Pancreas (tissue), 10 donors: ENCODE data around the gene TELO2. TPM values are rescaled to one million over a fixed set of nuclear protein-coding genes. Genes with fewer than 3 reads are reported as not detected.
A peak's percentile ranks its signal among the peaks of the same experiment; 100 is the strongest.

Experiments used
- ATAC-seq, 4 donors: fragments of 200-7000 bp; cut with Tn5 transposase; one replicate each; pipeline versions ENCODE4 v1.8.0 to v1.9.1; 2020; ENCODE audit warnings: mild to moderate bottlenecking in 4 of 4, moderate library complexity in 4 of 4
- DNase-seq, 6 donors: peaks; one replicate each; pipeline ENCODE4 v3.0.0-alpha.2; 2020
- FAIRE-seq: peaks from 2 replicates; lab custom pipeline; 2012; peaks lifted over from hg19 to GRCh38; lab: Jason Lieb, UNC
- H3K27ac ChIP-seq, 4 donors: fragments of 200-600 bp; sonication (generic); 1 replicate in 3 of 4; 2 replicates in 1 of 4; pipeline versions ENCODE4 v1.5.0 to v1.8.0; 2020
- H3K27me3 ChIP-seq, 4 donors: fragments of 200-600 bp; one replicate each; pipeline ENCODE4 v1.8.0; 2021
- H3K36me3 ChIP-seq, 3 donors: fragments of 200-600 bp; sonication (generic) in 1 of 3; one replicate each; pipeline versions ENCODE4 v1.5.0 to v1.8.0; 2020 to 2021
- H3K4me1 ChIP-seq, 3 donors: fragments of 200-600 bp; one replicate each; pipeline ENCODE4 v1.8.0; 2021
- H3K4me3 ChIP-seq, 4 donors: fragments of 200-600 bp; sonication (generic) in 2 of 4; one replicate each; pipeline versions ENCODE4 v1.5.0 to v1.8.0; 2020 to 2021
- H3K9me3 ChIP-seq, 4 donors: fragments of 200-600 bp; one replicate each; pipeline ENCODE4 v1.8.0; 2021
- WGBS, 2 donors: extraction: QIAGEN DNeasy Blood & Tissue Kit; methylation state at CpG; one replicate each; pipeline ENCODE4 v1.1.7; 2013; 5-methylcytosine and 5-hydroxymethylcytosine counted together
- intact Hi-C, 3 donors: fragments of 100-400 bp; cut with DNase I; formaldehyde crosslinking; loops; one replicate each; pipeline versions ENCODE4 v1.11.1 to v1.14.2; 2022
- polyA plus RNA-seq, 2 donors: library from polyadenylated mRNA; stranded (reverse); fragments of 200-250 nt; gene quantifications; one replicate each; pipeline ENCODE4 v1.2.3, GENCODE V29; 2013
- total RNA-seq, 6 donors: library from RNA; stranded (reverse); fragmentation: NEBNext Ultra II Directional in 4 of 6; extraction: Animal tissue kit (Norgen Biotek cat#: 25700) in 4 of 6; gene quantifications; one replicate each; pipeline versions ENCODE4 v1.2.1 to v1.2.4, GENCODE V29; 2021 to 2023
- TF ChIP-seq, protein P1 (sequence below), 4 donors: fragments of 200-600 bp; sonication (generic) in 3 of 4; IDR thresholded peaks; one replicate each; pipeline versions ENCODE4 v1.5.0 to v1.8.0; 2021; ENCODE audit warnings: antibody characterized with exemption in 4 of 4
- donor health status: healthy with polysubstance abuse.
- donor health status: DM: no; HTN: no; CAD: no; lungs with moderate emphysema.
- donor health status: DM: no; HTN: no; CAD: no.
- donor health status: control.
- donor health status: control.
- donor health status: Bipolar disorder and iron deficiency.
- donor health status: DM: yes; HTN: yes; CAD: no.
- donor health status: DM: no; HTN: no; CAD: no.
- donor health status: DM: no; HTN: no; CAD: no.
- donor health status: DM: yes; HTN: yes; CAD: no.

Gene TELO2
- total and polyA plus RNA-seq, 8 donors = 11.7 to 98.7 (median 19.6) TPM

DNA sequence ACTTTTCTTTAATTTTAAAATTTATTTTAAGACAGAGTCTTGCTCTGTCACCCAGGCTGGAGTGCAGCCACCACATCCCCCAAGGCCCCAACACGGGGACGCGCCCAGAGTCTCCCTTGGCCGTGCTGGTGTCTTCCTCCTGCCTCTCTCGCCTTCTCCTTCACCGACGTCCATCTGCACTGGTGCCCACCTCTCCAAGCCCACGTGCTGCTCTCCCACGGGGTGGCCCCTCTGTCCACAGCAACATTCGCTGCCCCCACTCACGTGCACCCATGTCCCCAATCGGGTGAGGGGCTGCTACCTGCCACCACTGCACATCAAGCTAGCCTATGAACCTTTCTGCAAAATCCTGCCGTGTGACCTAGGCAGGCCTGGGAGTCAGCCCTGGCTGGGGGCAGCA, 43.4 kb downstream of the TELO2 start:
- DNase-seq (no peak), FAIRE-seq (no peak), ATAC-seq (no peak)
- TF ChIP-seq, protein P1, sequence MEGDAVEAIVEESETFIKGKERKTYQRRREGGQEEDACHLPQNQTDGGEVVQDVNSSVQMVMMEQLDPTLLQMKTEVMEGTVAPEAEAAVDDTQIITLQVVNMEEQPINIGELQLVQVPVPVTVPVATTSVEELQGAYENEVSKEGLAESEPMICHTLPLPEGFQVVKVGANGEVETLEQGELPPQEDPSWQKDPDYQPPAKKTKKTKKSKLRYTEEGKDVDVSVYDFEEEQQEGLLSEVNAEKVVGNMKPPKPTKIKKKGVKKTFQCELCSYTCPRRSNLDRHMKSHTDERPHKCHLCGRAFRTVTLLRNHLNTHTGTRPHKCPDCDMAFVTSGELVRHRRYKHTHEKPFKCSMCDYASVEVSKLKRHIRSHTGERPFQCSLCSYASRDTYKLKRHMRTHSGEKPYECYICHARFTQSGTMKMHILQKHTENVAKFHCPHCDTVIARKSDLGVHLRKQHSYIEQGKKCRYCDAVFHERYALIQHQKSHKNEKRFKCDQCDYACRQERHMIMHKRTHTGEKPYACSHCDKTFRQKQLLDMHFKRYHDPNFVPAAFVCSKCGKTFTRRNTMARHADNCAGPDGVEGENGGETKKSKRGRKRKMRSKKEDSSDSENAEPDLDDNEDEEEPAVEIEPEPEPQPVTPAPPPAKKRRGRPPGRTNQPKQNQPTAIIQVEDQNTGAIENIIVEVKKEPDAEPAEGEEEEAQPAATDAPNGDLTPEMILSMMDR (IDR thresholded peaks at IDR 0.05) = no peak
- 76 to 82% methylated on average over 13 of the region's 13 CpGs for WGBS, 2 donors
- H3K27ac ChIP-seq = no peak overlapping the region
- no peaks in the 10 kb centered on the region for H3K9me3 ChIP-seq
- H3K36me3 ChIP-seq = no peaks in the 10 kb centered on the region
- intact Hi-C loops = no loop called here
- no peaks in the 10 kb centered on the region for H3K4me1 ChIP-seq
- no peaks in the 10 kb centered on the region for H3K27me3 ChIP-seq
- H3K4me3 ChIP-seq = peak overlapping the region in 2 of 4 donors; percentile 34 to 41

DNA sequence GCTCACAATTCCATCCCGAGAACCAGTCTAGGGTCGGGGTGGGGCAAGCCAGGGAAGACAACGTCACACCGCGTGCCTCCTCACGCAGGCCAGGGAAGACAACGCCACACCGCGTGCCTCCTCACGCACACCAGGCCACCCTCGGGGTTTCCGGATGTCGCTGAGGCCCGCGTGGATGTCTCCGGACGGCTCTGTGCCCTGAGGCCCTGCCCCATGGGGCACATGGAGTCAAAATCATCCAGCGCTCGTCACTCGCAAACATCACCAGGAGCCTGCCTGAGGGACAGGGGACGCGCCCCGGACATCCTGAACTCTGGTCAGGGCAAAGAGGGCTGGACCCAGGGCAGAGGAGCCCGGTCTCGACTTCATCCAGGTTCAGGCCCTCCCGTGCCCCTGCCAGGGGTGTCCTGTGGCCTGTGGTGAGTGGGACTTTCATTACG, 44.0 kb downstream of the TELO2 start:
- no peaks in the 10 kb centered on the region for H3K9me3 ChIP-seq
- no peak for ATAC-seq
- TF ChIP-seq, protein P1 (IDR thresholded peaks at IDR 0.05) = no peak
- H3K4me1 ChIP-seq = no peaks in the 10 kb centered on the region
- no peak overlapping the region for H3K27ac ChIP-seq
- intact Hi-C loops = no loop called here
- H3K4me3 ChIP-seq = peak overlapping the region in 1 of 4 donors; percentile 41
- DNase-seq = no peak
- FAIRE-seq = no peak
- WGBS, 2 donors = 89% methylated on average over 27 of the region's 27 CpGs
- H3K27me3 ChIP-seq = no peaks in the 10 kb centered on the region
- H3K36me3 ChIP-seq = no peaks in the 10 kb centered on the region

DNA sequence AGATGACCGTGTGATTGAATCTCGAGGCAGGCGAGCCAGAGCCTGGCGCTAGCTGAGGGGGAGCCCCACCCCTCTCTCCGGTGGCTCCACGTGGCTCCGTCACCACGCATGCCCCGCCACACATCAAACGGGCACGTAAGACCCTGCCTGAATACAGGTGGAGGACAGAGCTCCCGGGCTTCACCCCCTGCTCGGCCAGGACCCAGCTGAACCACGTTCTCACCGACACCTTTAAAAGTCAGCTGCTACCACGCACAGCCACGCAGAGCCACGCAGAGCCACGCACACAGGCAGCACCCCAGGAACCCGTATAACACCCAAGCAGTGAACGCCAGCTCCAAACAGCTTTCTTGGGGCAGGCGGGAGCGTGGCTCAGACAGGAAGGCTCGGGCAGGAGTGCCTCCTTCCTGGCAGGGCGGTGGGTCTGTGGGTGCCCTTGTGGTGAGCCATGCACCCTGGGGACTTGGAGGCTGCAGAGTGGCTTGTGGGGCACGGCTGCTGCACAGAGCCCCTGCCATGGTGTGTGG, 44.7 kb downstream of the TELO2 start:
- ATAC-seq = no peak
- Histone ChIP-seq H3K4me1 (no peaks in the 10 kb centered on the region), H3K36me3 (no peaks in the 10 kb centered on the region), H3K27me3 (no peaks in the 10 kb centered on the region), H3K9me3 (no peaks in the 10 kb centered on the region), H3K4me3 (no peak overlapping the region), H3K27ac (no peak overlapping the region)
- WGBS, 2 donors = 84 to 87% methylated on average over 24 to 26 of the region's 26 CpGs
- intact Hi-C loops = no loop called here
- DNase-seq = no peak
- TF ChIP-seq, protein P1 (IDR thresholded peaks at IDR 0.05) = no peak
- no peak for FAIRE-seq

DNA sequence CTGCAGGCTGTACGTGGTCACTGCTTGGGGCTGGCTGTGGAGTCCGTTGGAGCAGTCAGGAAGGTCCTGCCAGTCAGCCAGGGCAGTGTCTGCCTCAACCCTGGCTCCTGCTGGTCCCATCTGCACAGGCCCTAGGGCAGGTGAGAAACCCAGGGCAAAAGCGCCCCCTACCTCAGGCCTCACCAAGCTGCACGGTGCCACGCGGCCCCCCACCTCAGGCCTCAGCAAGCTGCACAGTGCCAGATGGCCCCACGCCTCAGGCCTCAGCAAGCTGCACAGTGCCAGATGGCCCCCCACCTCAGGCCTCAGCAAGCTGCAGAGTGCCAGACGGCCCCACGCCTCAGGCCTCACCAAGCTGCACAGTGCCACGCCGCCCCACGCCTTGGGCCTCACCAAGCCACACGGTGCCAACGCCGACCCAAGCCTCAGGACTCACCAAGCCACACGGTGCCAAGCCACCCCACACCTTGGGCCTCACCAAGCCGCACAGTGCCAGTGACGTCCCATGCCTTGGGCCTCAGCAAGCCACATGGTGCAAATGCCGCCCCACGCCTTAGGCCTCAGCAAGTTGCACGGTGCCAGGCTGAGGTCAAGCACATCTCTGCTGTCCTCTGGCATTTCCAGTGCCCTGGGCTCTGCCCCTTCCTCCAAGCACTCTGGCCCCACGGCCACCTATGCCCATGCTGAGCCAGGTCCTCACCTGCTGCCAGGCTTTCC, 45.8 kb downstream of the TELO2 start:
- no peaks in the 10 kb centered on the region for H3K9me3 ChIP-seq
- no peaks in the 10 kb centered on the region for H3K36me3 ChIP-seq
- no peak overlapping the region for H3K4me3 ChIP-seq
- FAIRE-seq (no peak), DNase-seq (peak in 1 of 6 donors; percentile 18), ATAC-seq (peak in 2 of 4 donors; percentile 8 to 20)
- 85% methylated on average over 22 of the region's 22 CpGs for WGBS, 2 donors
- TF ChIP-seq, protein P1 (IDR thresholded peaks at IDR 0.05) = no peak
- intact Hi-C loops = no loop called here
- no peaks in the 10 kb centered on the region for H3K4me1 ChIP-seq
- no peaks in the 10 kb centered on the region for H3K27me3 ChIP-seq
- H3K27ac ChIP-seq = no peak overlapping the region
